ENCODE data around the gene EIPR1. TPM values are rescaled to one million over a fixed set of nuclear protein-coding genes. Genes with fewer than 3 reads are reported as not detected.

Gene EIPR1
- total RNA-seq, 1 donor from 2014 or later, result 32.0 TPM

DNA sequence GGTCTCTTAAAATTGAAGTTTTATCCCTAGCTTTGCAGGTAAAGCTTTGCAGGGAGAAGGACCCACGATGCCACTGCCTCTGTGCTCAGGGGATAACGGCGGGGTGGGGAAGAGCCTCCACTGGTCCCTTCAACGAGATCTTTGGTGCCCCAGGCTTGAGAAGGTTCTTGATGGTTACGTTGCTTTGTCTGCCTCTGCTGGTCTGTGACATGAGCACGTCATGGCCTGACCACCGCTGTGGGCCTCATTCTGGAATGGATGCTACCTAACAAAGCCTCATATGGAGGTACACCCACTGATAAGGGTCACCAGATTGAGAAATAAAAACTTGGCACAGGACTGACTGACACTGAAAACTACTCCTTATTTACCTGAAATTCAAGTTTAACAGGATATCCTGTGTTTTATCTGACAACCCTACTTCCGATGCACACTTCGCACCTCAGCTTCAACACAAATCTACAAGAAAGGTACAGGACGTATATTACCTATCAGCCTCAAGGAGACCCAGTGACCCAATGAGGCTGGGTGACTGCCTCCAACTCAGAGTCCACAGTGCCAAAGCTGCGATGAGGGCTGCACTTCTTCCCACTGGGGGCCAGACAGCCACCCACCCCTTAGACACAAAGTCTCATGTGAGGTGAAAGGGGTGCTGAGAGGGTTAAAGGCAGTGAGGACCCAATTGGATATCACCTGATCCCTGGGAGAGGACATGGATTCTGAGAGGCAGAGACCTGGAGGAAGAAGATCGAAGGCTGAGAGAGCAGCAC lies 64.9 kb downstream of the EIPR1 start:
- TF ChIP-seq, protein P1, sequence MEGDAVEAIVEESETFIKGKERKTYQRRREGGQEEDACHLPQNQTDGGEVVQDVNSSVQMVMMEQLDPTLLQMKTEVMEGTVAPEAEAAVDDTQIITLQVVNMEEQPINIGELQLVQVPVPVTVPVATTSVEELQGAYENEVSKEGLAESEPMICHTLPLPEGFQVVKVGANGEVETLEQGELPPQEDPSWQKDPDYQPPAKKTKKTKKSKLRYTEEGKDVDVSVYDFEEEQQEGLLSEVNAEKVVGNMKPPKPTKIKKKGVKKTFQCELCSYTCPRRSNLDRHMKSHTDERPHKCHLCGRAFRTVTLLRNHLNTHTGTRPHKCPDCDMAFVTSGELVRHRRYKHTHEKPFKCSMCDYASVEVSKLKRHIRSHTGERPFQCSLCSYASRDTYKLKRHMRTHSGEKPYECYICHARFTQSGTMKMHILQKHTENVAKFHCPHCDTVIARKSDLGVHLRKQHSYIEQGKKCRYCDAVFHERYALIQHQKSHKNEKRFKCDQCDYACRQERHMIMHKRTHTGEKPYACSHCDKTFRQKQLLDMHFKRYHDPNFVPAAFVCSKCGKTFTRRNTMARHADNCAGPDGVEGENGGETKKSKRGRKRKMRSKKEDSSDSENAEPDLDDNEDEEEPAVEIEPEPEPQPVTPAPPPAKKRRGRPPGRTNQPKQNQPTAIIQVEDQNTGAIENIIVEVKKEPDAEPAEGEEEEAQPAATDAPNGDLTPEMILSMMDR (IDR thresholded peaks at IDR 0.05; ENCODE audit: unreplicated experiment), result no peak
- Mint-ChIP-seq H3K27me3 (no peaks in the 10 kb centered on the region), H3K4me3 (ENCODE audit: low read depth) (no peak overlapping the region), H3K9me3 (ENCODE audit: low read depth) (no peaks in the 10 kb centered on the region), H3K27ac (peak overlapping the region; percentile 67), H3K4me1 (ENCODE audit: low read depth) (peaks cover 2% of the 10 kb centered on the region), H3K36me3 (ENCODE audit: insufficient read depth) (peaks cover 5% of the 10 kb centered on the region)
- no peak for DNase-seq (ENCODE audit: low spot score, unreplicated experiment)

DNA sequence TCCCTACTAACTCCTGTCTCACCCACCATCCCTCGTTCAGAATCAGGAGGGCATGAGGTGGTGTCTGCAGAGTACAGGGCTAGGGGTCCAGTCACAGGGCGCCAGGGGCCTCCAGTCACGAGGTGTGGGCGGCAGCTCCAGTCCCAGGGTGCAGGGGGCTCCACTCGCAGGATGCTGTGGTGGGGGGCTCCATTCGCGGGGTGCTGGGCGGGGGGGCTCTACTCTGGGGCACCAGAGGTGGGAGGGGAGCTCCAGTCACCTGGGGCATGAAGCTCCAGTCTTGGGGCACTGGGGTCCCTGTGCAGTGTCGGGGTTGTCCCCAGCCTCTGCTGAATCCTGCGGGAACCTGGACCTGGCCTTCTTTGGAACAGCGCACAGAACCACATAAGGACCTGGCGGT lies 66.0 kb downstream of the EIPR1 start:
- Mint-ChIP-seq H3K4me1 (ENCODE audit: low read depth) (peaks cover 2% of the 10 kb centered on the region), H3K27ac (no peak overlapping the region), H3K4me3 (ENCODE audit: low read depth) (no peak overlapping the region), H3K27me3 (no peaks in the 10 kb centered on the region), H3K36me3 (ENCODE audit: insufficient read depth) (peaks cover 5% of the 10 kb centered on the region), H3K9me3 (ENCODE audit: low read depth) (no peaks in the 10 kb centered on the region)
- DNase-seq (ENCODE audit: low spot score, unreplicated experiment), result no peak
- TF ChIP-seq, protein P1 (IDR thresholded peaks at IDR 0.05; ENCODE audit: unreplicated experiment), result no peak

DNA sequence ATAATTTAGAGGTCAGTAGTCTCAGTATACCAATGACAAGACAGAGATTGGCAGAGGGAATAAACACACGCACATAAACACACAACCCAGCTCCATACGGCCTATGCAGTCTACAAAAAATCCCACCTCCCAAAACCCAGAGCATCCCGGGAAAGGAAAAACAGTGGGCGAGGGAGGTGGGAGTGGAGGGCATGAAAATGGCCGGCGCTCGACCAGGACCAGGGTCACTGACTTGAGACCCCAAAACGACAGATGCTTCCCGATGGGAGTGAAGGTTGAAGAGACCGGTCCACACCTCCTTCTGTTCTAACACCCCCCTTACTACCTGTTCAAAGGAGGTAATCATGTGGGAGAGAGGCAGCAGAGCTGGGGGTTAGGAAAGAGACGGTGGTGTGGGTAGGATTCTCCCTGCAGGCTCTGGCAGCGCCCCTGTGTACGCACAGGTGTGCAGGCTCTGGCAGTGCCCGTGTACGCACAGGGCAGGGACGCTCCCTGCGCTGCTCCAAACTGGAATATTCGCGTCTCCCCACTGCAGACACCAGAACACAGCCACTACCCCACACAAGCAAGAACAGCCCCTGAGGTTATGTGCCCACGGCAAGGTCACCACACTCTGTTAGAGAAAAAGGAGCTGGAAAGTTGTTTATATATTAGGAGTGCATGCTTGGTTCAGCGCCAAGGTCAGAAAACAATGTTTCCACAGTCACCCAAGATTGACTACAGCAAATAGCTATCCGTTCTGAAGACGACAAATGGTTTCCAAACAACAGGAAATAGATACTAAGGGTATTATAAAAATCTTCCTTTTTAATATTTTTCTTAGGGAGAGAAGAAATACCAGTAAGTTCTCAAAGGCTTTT lies 67.9 kb downstream of the EIPR1 start:
- Mint-ChIP-seq H3K4me1 (ENCODE audit: low read depth) (peaks cover 5% of the 10 kb centered on the region), H3K4me3 (ENCODE audit: low read depth) (no peak overlapping the region), H3K27ac (no peak overlapping the region), H3K9me3 (ENCODE audit: low read depth) (no peaks in the 10 kb centered on the region), H3K36me3 (ENCODE audit: insufficient read depth) (peaks cover 5% of the 10 kb centered on the region), H3K27me3 (no peaks in the 10 kb centered on the region)
- TF ChIP-seq, protein P1 (IDR thresholded peaks at IDR 0.05; ENCODE audit: unreplicated experiment), result no peak
- no peak for DNase-seq (ENCODE audit: low spot score, unreplicated experiment)

DNA sequence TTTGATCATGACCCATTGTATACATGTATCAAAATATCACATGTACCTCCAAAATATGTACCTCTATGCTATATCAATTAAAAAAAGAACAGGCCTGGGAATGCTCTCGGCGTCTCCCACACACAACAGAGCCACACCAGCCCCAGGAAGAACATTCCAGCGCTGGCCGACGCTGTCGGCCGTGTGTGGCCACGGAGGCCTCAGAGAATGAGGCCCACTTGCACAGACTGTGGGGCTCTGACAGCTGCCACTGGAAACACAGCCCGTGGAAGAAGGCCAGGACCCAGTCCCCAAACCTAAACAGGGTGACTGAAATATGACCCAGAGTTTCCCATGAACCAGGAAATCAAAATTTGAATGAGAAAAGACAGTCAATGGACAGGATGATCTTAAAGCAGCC lies 69.7 kb downstream of the EIPR1 start:
- Mint-ChIP-seq H3K9me3 (ENCODE audit: low read depth) (no peaks in the 10 kb centered on the region), H3K27me3 (no peaks in the 10 kb centered on the region), H3K27ac (no peak overlapping the region), H3K4me3 (ENCODE audit: low read depth) (no peak overlapping the region), H3K4me1 (ENCODE audit: low read depth) (peaks cover 14% of the 10 kb centered on the region), H3K36me3 (ENCODE audit: insufficient read depth) (peaks cover 6% of the 10 kb centered on the region)
- TF ChIP-seq, protein P1 (IDR thresholded peaks at IDR 0.05; ENCODE audit: unreplicated experiment), result no peak
- DNase-seq (ENCODE audit: low spot score, unreplicated experiment), result no peak

DNA sequence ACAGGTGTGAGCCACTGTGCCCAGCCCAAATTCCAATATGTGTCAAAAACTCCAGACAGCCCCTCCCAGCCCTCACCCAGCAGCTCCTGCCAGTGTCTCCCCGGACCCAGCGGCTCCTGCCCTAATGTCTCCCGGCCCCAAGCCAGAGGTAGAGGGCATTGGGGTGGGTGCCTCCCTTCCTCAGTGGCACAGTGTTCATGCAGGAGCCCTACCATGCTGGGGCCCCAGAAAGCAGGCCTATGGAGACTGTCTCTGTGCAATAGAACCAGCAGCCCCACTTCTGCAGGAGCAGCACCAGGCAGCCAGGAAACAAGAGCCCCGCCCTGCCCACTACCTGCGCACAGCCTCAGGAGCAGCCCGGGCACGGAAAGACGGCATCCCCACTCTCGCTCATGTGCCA lies 70.4 kb downstream of the EIPR1 start:
- Mint-ChIP-seq H3K27ac (no peak overlapping the region), H3K27me3 (no peaks in the 10 kb centered on the region), H3K4me3 (ENCODE audit: low read depth) (no peak overlapping the region), H3K4me1 (ENCODE audit: low read depth) (peaks cover 20% of the 10 kb centered on the region), H3K9me3 (ENCODE audit: low read depth) (no peaks in the 10 kb centered on the region), H3K36me3 (ENCODE audit: insufficient read depth) (peaks cover 10% of the 10 kb centered on the region)
- no peak for DNase-seq (ENCODE audit: low spot score, unreplicated experiment)
- TF ChIP-seq, protein P1 (IDR thresholded peaks at IDR 0.05; ENCODE audit: unreplicated experiment), result no peak
